Measurements from ENCODE around the gene SPOCK3. TPM values are rescaled to one million over a fixed set of nuclear protein-coding genes. Genes with fewer than 3 reads are reported as not detected.

Gene SPOCK3
- total RNA-seq, 2 experiments from 2014 or later = not detected

DNA sequence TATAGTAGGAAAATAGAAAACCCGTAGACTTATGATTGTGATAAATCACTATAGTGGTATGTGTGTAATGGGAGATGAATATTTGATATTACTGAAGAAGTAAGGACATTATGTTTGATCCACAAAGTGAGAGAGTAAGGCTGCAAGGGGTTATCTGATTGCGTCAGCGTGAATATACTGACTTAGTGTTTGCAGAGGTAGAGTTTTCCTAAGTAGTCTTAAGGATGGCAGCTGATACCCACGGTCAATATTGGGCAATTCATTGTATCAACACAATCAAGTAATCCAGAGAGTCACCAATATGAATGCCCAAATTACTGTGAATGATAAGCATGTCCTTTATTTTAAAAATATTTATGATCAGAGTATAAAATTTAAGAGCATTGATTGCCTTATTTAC lies 83.7 kb downstream of the SPOCK3 start:
- no peaks in the 10 kb centered on the region for H3K27me3 Mint-ChIP-seq

DNA sequence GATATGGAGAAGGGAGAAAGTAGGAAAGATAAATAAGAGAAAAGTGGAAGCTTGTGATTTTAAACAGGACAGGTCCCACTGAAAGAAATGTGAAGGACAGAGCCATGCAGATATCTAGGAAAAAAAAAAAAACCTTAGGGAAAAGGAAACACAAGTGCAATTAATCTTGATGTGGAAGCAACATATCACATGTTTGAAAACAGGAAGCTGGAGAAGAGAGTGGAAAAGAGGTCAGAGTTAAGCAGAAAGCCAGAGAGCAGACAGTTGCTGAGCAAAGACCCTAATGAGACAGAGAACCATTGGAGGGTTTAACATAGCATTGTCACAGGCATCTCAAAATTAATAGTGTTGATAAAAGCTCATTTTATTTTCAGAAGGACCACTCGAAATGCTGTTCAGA lies 89.7 kb downstream of the SPOCK3 start:
- intact Hi-C loops (cut with DNase I, micrococcal nuclease) = no loop called here
- Mint-ChIP-seq H3K9me3 (peaks cover 5% of the 10 kb centered on the region), H3K36me3 (ENCODE audit: low read depth) (no peaks in the 10 kb centered on the region), H3K27me3 (no peaks in the 10 kb centered on the region), H3K4me1 (ENCODE audit: low read depth) (no peaks in the 10 kb centered on the region), H3K4me3 (no peak overlapping the region), H3K27ac (no peak overlapping the region)
- DNase-seq (no peak), ATAC-seq (ENCODE audit: poor library complexity) (no peak)
- TF ChIP-seq, protein P1, sequence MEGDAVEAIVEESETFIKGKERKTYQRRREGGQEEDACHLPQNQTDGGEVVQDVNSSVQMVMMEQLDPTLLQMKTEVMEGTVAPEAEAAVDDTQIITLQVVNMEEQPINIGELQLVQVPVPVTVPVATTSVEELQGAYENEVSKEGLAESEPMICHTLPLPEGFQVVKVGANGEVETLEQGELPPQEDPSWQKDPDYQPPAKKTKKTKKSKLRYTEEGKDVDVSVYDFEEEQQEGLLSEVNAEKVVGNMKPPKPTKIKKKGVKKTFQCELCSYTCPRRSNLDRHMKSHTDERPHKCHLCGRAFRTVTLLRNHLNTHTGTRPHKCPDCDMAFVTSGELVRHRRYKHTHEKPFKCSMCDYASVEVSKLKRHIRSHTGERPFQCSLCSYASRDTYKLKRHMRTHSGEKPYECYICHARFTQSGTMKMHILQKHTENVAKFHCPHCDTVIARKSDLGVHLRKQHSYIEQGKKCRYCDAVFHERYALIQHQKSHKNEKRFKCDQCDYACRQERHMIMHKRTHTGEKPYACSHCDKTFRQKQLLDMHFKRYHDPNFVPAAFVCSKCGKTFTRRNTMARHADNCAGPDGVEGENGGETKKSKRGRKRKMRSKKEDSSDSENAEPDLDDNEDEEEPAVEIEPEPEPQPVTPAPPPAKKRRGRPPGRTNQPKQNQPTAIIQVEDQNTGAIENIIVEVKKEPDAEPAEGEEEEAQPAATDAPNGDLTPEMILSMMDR (IDR thresholded peaks at IDR 0.05) = no peak
- POLR2A ChIA-PET = no interaction called here
- Histone ChIP-seq H3K27me3 (ENCODE audit: control insufficient read depth in 1 of 2, insufficient read depth in 2 of 2, low read length in 2 of 2) (no peaks in the 10 kb centered on the region), H3K27ac (ENCODE audit: low read depth in 1 of 2, low read length in 2 of 2) (no peak overlapping the region), H3K9me3 (ENCODE audit: control insufficient read depth in 1 of 2, insufficient read depth in 1 of 2, low read length in 2 of 2) (no peaks in the 10 kb centered on the region), H3K4me1 (ENCODE audit: insufficient read depth, low read length) (no peaks in the 10 kb centered on the region), H3K4me3 (ENCODE audit: low read length) (no peak overlapping the region), H3K36me3 (ENCODE audit: insufficient read depth, low read length) (no peaks in the 10 kb centered on the region)
- CTCF ChIA-PET = no interaction called here

More for the DNA sequence above, 83.7 kb downstream of the SPOCK3 start:
- intact Hi-C loops (cut with DNase I, micrococcal nuclease) = no loop called here
- H3K9me3 ChIP-seq (ENCODE audit: control insufficient read depth in 1 of 2, insufficient read depth in 1 of 2, low read length in 2 of 2) = no peaks in the 10 kb centered on the region
- Mint-ChIP-seq H3K4me3 (no peak overlapping the region), H3K36me3 (ENCODE audit: low read depth) (no peaks in the 10 kb centered on the region), H3K9me3 (peaks cover 5% of the 10 kb centered on the region), H3K4me1 (ENCODE audit: low read depth) (no peaks in the 10 kb centered on the region), H3K27ac (no peak overlapping the region)
- no peaks in the 10 kb centered on the region for H3K27me3 ChIP-seq (ENCODE audit: control insufficient read depth in 1 of 2, insufficient read depth in 2 of 2, low read length in 2 of 2)
- POLR2A ChIA-PET = no interaction called here
- H3K27ac ChIP-seq (ENCODE audit: low read depth in 1 of 2, low read length in 2 of 2) = no peak overlapping the region
- DNase-seq (no peak), ATAC-seq (ENCODE audit: poor library complexity) (no peak)
- H3K4me1 ChIP-seq (ENCODE audit: insufficient read depth, low read length) = no peaks in the 10 kb centered on the region
- TF ChIP-seq, protein P1 (IDR thresholded peaks at IDR 0.05) = no peak
- CTCF ChIA-PET = no interaction called here
- no peaks in the 10 kb centered on the region for H3K36me3 ChIP-seq (ENCODE audit: insufficient read depth, low read length)
- H3K4me3 ChIP-seq (ENCODE audit: low read length) = no peak overlapping the region

DNA sequence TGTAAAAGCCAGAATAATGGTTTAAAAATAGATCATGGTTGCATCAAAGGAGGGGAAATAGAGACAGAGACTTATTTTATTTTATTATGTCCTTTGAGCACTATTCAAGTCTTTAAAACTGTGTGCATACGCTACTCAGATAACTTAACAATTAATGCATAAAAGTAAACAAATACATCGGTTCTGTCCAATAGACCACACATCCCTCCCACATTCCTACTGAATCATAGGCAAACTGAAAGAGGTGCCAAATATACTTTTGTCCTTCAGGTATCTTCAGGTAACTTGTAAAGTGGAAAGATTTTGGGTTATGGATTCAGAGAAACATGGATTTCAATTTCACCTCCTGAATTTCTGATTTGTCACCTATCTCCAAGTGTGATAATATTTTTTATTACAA lies 91.3 kb downstream of the SPOCK3 start:
- intact Hi-C loops (cut with DNase I, micrococcal nuclease) = no loop called here
- CTCF ChIA-PET = no interaction called here

More for the DNA sequence above, 91.3 kb downstream of the SPOCK3 start:
- Mint-ChIP-seq H3K9me3 (peaks cover 5% of the 10 kb centered on the region), H3K4me1 (ENCODE audit: low read depth) (no peaks in the 10 kb centered on the region), H3K36me3 (ENCODE audit: low read depth) (no peaks in the 10 kb centered on the region), H3K27me3 (no peaks in the 10 kb centered on the region), H3K4me3 (no peak overlapping the region), H3K27ac (no peak overlapping the region)
- Histone ChIP-seq H3K4me3 (ENCODE audit: low read length) (no peak overlapping the region), H3K36me3 (ENCODE audit: insufficient read depth, low read length) (no peaks in the 10 kb centered on the region), H3K9me3 (ENCODE audit: control insufficient read depth in 1 of 2, insufficient read depth in 1 of 2, low read length in 2 of 2) (no peaks in the 10 kb centered on the region), H3K4me1 (ENCODE audit: insufficient read depth, low read length) (no peaks in the 10 kb centered on the region), H3K27ac (ENCODE audit: low read depth in 1 of 2, low read length in 2 of 2) (no peak overlapping the region), H3K27me3 (ENCODE audit: control insufficient read depth in 1 of 2, insufficient read depth in 2 of 2, low read length in 2 of 2) (no peaks in the 10 kb centered on the region)
- ATAC-seq (ENCODE audit: poor library complexity) (no peak), DNase-seq (no peak)
- TF ChIP-seq, protein P1 (IDR thresholded peaks at IDR 0.05) = no peak
- POLR2A ChIA-PET = no interaction called here

All from CD4-positive, alpha-beta T cell (primary cell).